Gastrocnemius medialis (tissue), 4 donors: Measurements from ENCODE around the gene SERPINA6.

Source experiments
- CTCF ChIP-seq, 5 experiments: fragments of 450-650 bp in 3 of 5; fragments of 200-600 bp in 2 of 5; sonication (generic) in 2 of 5; IDR thresholded peaks in 4 of 5; conservative IDR thresholded peaks in 1 of 5; 1 replicate in 4 of 5; 2 replicates in 1 of 5; pipeline ENCODE4 v1.5.1; 2016 to 2019; ENCODE audit warnings: antibody characterized with exemption in 5 of 5, mild to moderate bottlenecking in 3 of 5, moderate library complexity in 3 of 5
- POLR2A ChIP-seq, 2 donors: fragments of 450-650 bp; IDR thresholded peaks; one replicate each; pipeline ENCODE4 v1.6.1; 2017; ENCODE audit warnings: antibody characterized with exemption in 2 of 2, mild to moderate bottlenecking in 2 of 2, moderate library complexity in 2 of 2

GRCh38 chr14:94316692-94317091 lies 6.4 kb downstream of the SERPINA6 start:
- no peak for TF ChIP-seq CTCF (IDR thresholded peaks at IDR 0.05 in 4 of 5, conservative IDR thresholded peaks at IDR 0.05 in 1 of 5)
- no peak for TF ChIP-seq POLR2A (IDR thresholded peaks at IDR 0.05)
